Natural killer cell (primary cell): ENCODE data around the gene SIGLEC15. TPM values are rescaled to one million over a fixed set of nuclear protein-coding genes. Genes with fewer than 3 reads are reported as not detected.
"Not testable (repeated sequence)": the region's sequence is repeated elsewhere in the genome, so short reads cannot be mapped to it uniquely, and the experiment has no call there.

Source experiments
- ATAC-seq, 3 donors: fragments of 150-1000 bp in 2 of 3; fragments of 200-7000 bp in 1 of 3; cut with Tn5 transposase; 1 replicate in 1 of 3; 2 replicates in 2 of 3; pipeline ENCODE4 v1.10.0; 2021; ENCODE audit warnings: mild to moderate bottlenecking in 2 of 3, moderate library complexity in 2 of 3
- DNase-seq, 2 donors: peaks; one replicate each; pipeline versions ENCODE4 v3.0.0 to v3.0.0-alpha.2; 2013 to 2021; ENCODE audit warnings: mixed read lengths in 1 of 2
- H3K27ac ChIP-seq: one replicate; pipeline ENCODE4 v1.5.1; 2013; ENCODE audit warnings: mild to moderate bottlenecking, low read length
- H3K27me3 ChIP-seq: one replicate; pipeline ENCODE4 v1.6.1; 2013; ENCODE audit warnings: low read length; ENCODE audit not compliant: control insufficient read depth, insufficient read depth
- H3K36me3 ChIP-seq: one replicate; pipeline ENCODE4 v1.6.1; 2013; ENCODE audit warnings: low read length; ENCODE audit not compliant: control insufficient read depth, insufficient read depth
- H3K4me1 ChIP-seq: one replicate; pipeline ENCODE4 v1.6.1; 2013; ENCODE audit warnings: low read length; ENCODE audit not compliant: control insufficient read depth, insufficient read depth
- H3K4me3 ChIP-seq: one replicate; pipeline ENCODE4 v1.5.1; 2013; ENCODE audit warnings: low read length
- H3K9me3 ChIP-seq: one replicate; pipeline ENCODE4 v1.6.1; 2013; ENCODE audit warnings: low read length; ENCODE audit not compliant: control insufficient read depth, insufficient read depth
- H3K27ac Mint-ChIP-seq, 2 donors: one replicate each; pipeline ENCODE4 v1.8.0; 2022; ENCODE audit warnings: mild to moderate bottlenecking in 2 of 2, mixed read lengths in 2 of 2, moderate library complexity in 1 of 2
- H3K27me3 Mint-ChIP-seq, 2 donors: one replicate each; pipeline ENCODE4 v1.8.0; 2022; ENCODE audit warnings: low read depth in 2 of 2, mixed read lengths in 2 of 2
- H3K36me3 Mint-ChIP-seq: one replicate; pipeline ENCODE4 v1.8.0; 2022; ENCODE audit warnings: mixed read lengths
- H3K4me1 Mint-ChIP-seq, 2 donors: one replicate each; pipeline ENCODE4 v1.8.0; 2022; ENCODE audit warnings: mixed read lengths in 2 of 2
- H3K4me3 Mint-ChIP-seq: one replicate; pipeline ENCODE4 v1.8.0; 2022; ENCODE audit warnings: mild to moderate bottlenecking, moderate library complexity, mixed read lengths
- H3K9me3 Mint-ChIP-seq, 2 donors: one replicate each; pipeline ENCODE4 v1.8.0; 2022; ENCODE audit warnings: mixed read lengths in 2 of 2
- CTCF ChIP-seq: fragments of 200-600 bp; IDR thresholded peaks from one replicate; pipeline ENCODE4 v1.8.0; 2022; ENCODE audit warnings: antibody characterized with exemption
- WGBS: methylation state at CpG from one replicate; pipeline ENCODE4 v1.1.7; 2013; ENCODE audit warnings: missing lambda C conversion rate; ENCODE audit not compliant: insufficient coverage; 5-methylcytosine and 5-hydroxymethylcytosine counted together
- intact Hi-C: fragments of 100-400 bp; cut with micrococcal nuclease; formaldehyde crosslinking; loops from one replicate; pipeline ENCODE4 v1.14.2; 2022
- total RNA-seq, 4 donors: library from RNA; stranded (reverse); fragments of 120-200 nt in 1 of 4; gene quantifications; one replicate each; pipeline versions ENCODE4 v1.2.3 to v1.2.4, GENCODE V29; 2013 to 2022

Gene SIGLEC15
- total RNA-seq, 3 donors from 2014 or later (not counting 1 experiment from before 2014, with no cell fraction given): not detected

GRCh38 chr18:45817543-45817942, 7.9 kb upstream of the SIGLEC15 start:
- Mint-ChIP-seq H3K36me3 (peaks cover 15% of the 10 kb centered on the region), H3K27me3 (peaks cover 7 to 16% of the 10 kb centered on the region in 2 donors), H3K9me3 (peaks cover 0 to 3% of the 10 kb centered on the region in 2 donors), H3K4me3 (no peak overlapping the region), H3K4me1 (no peaks in the 10 kb centered on the region), H3K27ac (no peak overlapping the region)
- no peak for TF ChIP-seq CTCF
- no peak overlapping the region for H3K27ac ChIP-seq
- no peaks in the 10 kb centered on the region for H3K9me3 ChIP-seq
- 63% methylated on average over 1 of the region's 1 CpG for WGBS
- H3K4me3 ChIP-seq: no peak overlapping the region
- no peaks in the 10 kb centered on the region for H3K36me3 ChIP-seq
- no peaks in the 10 kb centered on the region for H3K4me1 ChIP-seq
- intact Hi-C loops: no loop called here
- DNase-seq (no peak), ATAC-seq (no peak)
- no peaks in the 10 kb centered on the region for H3K27me3 ChIP-seq

- H3K36me3 ChIP-seq, H3K27ac Mint-ChIP-seq, H3K4me1 Mint-ChIP-seq, H3K4me3 Mint-ChIP-seq, intact Hi-C loops, H3K4me1 ChIP-seq, DNase-seq, H3K9me3 ChIP-seq, H3K27ac ChIP-seq, H3K9me3 Mint-ChIP-seq, H3K27me3 ChIP-seq, H3K4me3 ChIP-seq, ATAC-seq: not testable (repeated sequence)
- Mint-ChIP-seq H3K36me3 (peaks cover 15% of the 10 kb centered on the region), H3K27me3 (peaks cover 15 to 23% of the 10 kb centered on the region in 2 donors)
- WGBS: 80% methylated on average over 7 of the region's 8 CpGs
Measured at GRCh38 chr18:45818765-45819164, 6.7 kb upstream of the SIGLEC15 start.

GRCh38 chr18:45820106-45820745, 5.2 kb upstream of the SIGLEC15 start:
- no peak for TF ChIP-seq CTCF
- H3K27ac ChIP-seq: no peak overlapping the region

GRCh38 chr18:45821026-45821425, 4.4 kb upstream of the SIGLEC15 start:
- peaks cover 19 to 23% of the 10 kb centered on the region in 2 donors for H3K27me3 Mint-ChIP-seq
- no peak overlapping the region for H3K27ac Mint-ChIP-seq
- no peak overlapping the region for H3K4me3 ChIP-seq
- H3K27me3 ChIP-seq: no peaks in the 10 kb centered on the region
- 74% methylated on average over 2 of the region's 2 CpGs for WGBS
- intact Hi-C loops: no loop called here
- DNase-seq (no peak), ATAC-seq (no peak)
- H3K4me1 Mint-ChIP-seq: peaks cover 7 to 19% of the 10 kb centered on the region in 2 donors
- H3K9me3 Mint-ChIP-seq: peaks cover 0 to 3% of the 10 kb centered on the region in 2 donors
- no peak for TF ChIP-seq CTCF
- peaks cover 15% of the 10 kb centered on the region for H3K36me3 Mint-ChIP-seq
- H3K27ac ChIP-seq: no peak overlapping the region
- H3K9me3 ChIP-seq: no peaks in the 10 kb centered on the region
- H3K4me3 Mint-ChIP-seq: no peak overlapping the region
- H3K4me1 ChIP-seq: peaks cover 7% of the 10 kb centered on the region
- no peaks in the 10 kb centered on the region for H3K36me3 ChIP-seq

More at GRCh38 chr18:45820106-45820745, 5.2 kb upstream of the SIGLEC15 start:
- 81% methylated on average over 3 of the region's 3 CpGs for WGBS
- DNase-seq (no peak), ATAC-seq (no peak)
- H3K9me3 ChIP-seq: no peaks in the 10 kb centered on the region
- Mint-ChIP-seq H3K36me3 (peaks cover 15% of the 10 kb centered on the region), H3K27ac (no peak overlapping the region), H3K4me3 (no peak overlapping the region), H3K27me3 (peaks cover 19 to 23% of the 10 kb centered on the region in 2 donors), H3K9me3 (peaks cover 0 to 3% of the 10 kb centered on the region in 2 donors), H3K4me1 (peaks cover 7 to 11% of the 10 kb centered on the region in 2 donors)
- no peaks in the 10 kb centered on the region for H3K27me3 ChIP-seq
- H3K36me3 ChIP-seq: no peaks in the 10 kb centered on the region
- peaks cover 2% of the 10 kb centered on the region for H3K4me1 ChIP-seq
- H3K4me3 ChIP-seq: no peak overlapping the region
- intact Hi-C loops: no loop called here
